ENCODE measurements around the gene CDYL. TPM values are rescaled to one million over a fixed set of nuclear protein-coding genes. Genes with fewer than 3 reads are reported as not detected.

CDYL gene
- total and polyA plus RNA-seq, 8 donors, result 3.4 to 15.3 (median 10.2) TPM

DNA sequence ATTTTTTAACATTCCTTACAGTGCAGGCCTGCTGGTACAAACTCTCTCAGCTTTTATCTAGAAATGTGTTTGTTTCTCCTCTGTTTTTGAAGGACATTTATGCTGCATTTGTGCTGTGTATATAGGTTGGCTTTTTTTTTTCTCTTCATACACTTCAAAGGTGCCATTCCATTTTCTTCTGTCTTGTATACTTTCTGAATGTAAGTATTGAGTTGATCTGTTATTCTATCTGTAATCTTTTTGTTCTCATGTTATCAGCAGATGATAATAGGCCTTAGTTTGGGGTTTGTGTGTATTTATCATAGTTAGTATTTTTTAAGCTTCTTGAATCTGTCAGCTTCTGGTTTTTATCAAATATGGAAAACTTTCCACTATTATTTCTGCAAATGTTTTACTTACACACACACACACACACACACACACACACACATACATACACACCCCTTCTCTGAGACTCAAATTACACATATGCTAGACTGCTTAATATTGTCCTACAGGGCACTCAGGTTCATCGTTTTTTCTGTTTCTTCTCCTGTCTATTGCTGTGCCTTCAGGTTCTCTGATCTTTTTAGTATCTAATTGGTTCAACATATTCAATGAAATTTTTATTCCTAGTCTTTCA lies 153.0 kb downstream of the CDYL start:
- H3K9me3 ChIP-seq, result no peaks in the 10 kb centered on the region
- H3K36me3 ChIP-seq, result no peaks in the 10 kb centered on the region
- ATAC-seq (no peak), FAIRE-seq (no peak), DNase-seq (no peak)
- WGBS, 2 donors, result 63 to 76% methylated on average over 1 of the region's 1 CpG
- intact Hi-C loops (cut with DNase I), result no loop called here
- no peak overlapping the region for H3K4me3 ChIP-seq
- TF ChIP-seq, protein P1, sequence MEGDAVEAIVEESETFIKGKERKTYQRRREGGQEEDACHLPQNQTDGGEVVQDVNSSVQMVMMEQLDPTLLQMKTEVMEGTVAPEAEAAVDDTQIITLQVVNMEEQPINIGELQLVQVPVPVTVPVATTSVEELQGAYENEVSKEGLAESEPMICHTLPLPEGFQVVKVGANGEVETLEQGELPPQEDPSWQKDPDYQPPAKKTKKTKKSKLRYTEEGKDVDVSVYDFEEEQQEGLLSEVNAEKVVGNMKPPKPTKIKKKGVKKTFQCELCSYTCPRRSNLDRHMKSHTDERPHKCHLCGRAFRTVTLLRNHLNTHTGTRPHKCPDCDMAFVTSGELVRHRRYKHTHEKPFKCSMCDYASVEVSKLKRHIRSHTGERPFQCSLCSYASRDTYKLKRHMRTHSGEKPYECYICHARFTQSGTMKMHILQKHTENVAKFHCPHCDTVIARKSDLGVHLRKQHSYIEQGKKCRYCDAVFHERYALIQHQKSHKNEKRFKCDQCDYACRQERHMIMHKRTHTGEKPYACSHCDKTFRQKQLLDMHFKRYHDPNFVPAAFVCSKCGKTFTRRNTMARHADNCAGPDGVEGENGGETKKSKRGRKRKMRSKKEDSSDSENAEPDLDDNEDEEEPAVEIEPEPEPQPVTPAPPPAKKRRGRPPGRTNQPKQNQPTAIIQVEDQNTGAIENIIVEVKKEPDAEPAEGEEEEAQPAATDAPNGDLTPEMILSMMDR (IDR thresholded peaks at IDR 0.05), result no peak
- H3K27me3 ChIP-seq, result no peaks in the 10 kb centered on the region
- peaks cover 0 to 5% (median 0%) of the 10 kb centered on the region in 3 donors for H3K4me1 ChIP-seq
- H3K27ac ChIP-seq, result no peak overlapping the region

DNA sequence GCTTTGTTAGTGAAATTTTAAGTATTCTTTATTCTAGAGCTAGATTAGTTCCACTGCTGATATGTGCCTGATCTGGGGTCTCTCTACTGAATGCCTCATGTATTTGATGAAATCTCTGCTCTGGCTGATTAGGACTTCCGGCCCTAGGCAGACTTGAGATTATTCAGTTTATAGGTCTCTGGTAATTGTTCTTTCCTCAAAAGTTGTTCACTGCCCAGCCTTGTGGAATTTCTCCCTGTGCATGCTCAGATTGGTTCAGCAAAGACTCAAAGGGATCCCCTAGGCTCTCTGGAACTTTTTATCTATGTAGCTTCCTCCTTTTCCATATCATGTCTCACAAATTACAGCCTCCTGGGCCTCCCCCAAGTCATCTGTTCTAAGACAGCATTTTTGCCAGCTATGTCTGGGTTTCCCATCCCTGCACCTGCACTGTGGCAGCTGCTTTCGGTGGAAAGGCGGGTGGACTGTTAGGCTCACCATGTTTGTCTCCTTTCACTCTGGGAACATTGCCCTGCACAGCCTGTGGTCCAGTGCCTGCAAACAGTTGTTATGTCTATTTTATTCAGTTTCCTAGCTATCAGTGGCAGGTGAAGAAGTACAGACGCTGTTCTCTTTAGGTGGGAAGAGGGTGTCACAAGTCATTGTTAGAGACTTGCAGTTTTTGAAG lies 154.0 kb downstream of the CDYL start:
- no peaks in the 10 kb centered on the region for H3K36me3 ChIP-seq
- FAIRE-seq (no peak), ATAC-seq (no peak), DNase-seq (no peak)
- H3K9me3 ChIP-seq, result no peaks in the 10 kb centered on the region
- WGBS, 2 donors, result 90 to 91% methylated on average over 4 of the region's 4 CpGs
- intact Hi-C loops (cut with DNase I), result no loop called here
- TF ChIP-seq, protein P1 (IDR thresholded peaks at IDR 0.05), result no peak
- H3K4me1 ChIP-seq, result peaks cover 0 to 5% (median 0%) of the 10 kb centered on the region in 3 donors
- H3K4me3 ChIP-seq, result no peak overlapping the region
- H3K27me3 ChIP-seq, result no peaks in the 10 kb centered on the region
- no peak overlapping the region for H3K27ac ChIP-seq

DNA sequence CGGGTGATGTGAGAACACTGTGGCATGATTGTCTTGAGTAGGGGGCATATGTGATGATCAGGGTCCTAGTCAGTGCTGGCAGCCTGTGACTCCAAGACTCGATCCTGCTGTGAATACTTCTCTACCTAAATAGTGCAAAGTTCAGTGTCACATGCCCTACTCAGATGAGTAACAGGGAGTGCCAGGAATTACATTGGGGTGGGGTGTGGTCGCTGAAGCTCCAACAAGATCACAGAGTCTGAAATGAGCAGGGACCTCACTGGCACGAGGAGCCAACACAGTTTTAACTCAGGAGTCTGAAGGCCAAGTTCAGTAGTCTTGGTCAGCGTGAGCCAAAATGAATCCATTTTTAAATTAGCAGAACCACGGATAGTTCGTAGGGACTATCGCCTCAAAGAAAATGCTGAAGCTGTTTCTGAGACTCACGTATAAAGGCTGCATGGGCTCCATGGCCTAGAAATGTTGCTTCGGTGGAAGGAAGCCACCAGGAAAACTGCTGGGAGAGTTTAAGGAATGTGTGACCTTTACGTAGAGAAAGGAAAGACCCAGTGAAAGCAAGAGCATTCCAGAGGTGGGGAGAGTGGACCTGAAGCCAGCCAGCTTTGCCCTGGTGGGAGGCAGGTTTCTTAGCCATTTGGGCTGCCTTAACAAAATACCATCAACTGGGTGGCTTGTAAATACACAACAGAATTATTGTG lies 155.5 kb downstream of the CDYL start:
- DNase-seq (no peak), FAIRE-seq (no peak), ATAC-seq (no peak)
- no peak overlapping the region for H3K4me3 ChIP-seq
- 91 to 96% methylated on average over 11 of the region's 11 CpGs for WGBS, 2 donors
- H3K36me3 ChIP-seq, result no peaks in the 10 kb centered on the region
- H3K27ac ChIP-seq, result no peak overlapping the region
- TF ChIP-seq, protein P1 (IDR thresholded peaks at IDR 0.05), result no peak
- intact Hi-C loops (cut with DNase I), result no loop called here
- peaks cover 0 to 5% (median 5%) of the 10 kb centered on the region in 3 donors for H3K4me1 ChIP-seq
- no peaks in the 10 kb centered on the region for H3K9me3 ChIP-seq
- H3K27me3 ChIP-seq, result no peaks in the 10 kb centered on the region

DNA sequence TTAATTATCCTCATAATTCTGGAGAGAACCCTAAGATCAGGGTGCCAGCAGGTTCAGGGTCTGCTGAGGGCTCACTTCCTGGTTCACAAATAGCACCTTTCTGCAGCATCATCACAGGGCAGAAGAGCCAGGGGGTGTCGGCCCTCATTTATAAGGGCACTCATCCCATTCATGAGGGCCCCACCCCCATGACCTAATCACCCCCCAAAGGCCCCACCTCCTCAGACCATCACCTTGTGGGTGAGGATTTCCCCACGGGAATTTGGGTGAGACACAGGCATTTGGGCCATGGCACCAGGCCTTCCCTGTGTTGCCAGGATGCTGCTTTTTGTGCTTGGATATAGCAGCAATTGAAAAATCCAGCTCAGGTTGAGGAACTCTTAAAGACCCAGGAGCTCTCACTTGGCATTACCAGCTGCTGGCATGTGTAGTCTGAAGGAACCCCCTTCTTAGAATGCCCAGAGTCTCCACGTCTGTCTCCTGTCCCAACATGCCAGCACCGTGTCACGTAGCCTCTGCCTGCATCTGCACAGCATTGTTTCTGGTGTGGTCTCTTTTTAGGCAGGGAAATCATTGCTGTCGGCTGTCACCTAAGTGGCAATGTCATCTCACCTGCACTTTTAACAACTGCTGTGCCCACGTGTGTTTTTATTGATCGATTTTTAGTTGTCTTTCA lies 156.2 kb downstream of the CDYL start:
- no peaks in the 10 kb centered on the region for H3K27me3 ChIP-seq
- no peaks in the 10 kb centered on the region for H3K36me3 ChIP-seq
- FAIRE-seq, result no peak
- no peak for DNase-seq
- H3K4me3 ChIP-seq, result no peak overlapping the region
- ATAC-seq, result no peak
- 80 to 88% methylated on average over 8 of the region's 8 CpGs for WGBS, 2 donors
- TF ChIP-seq, protein P1 (IDR thresholded peaks at IDR 0.05), result no peak
- no peaks in the 10 kb centered on the region for H3K9me3 ChIP-seq
- peaks cover 0 to 5% (median 5%) of the 10 kb centered on the region in 3 donors for H3K4me1 ChIP-seq
- H3K27ac ChIP-seq, result no peak overlapping the region
- intact Hi-C loops (cut with DNase I), result no loop called here
